ENCODE results near the gene TMC6. TPM values are rescaled to one million over a fixed set of nuclear protein-coding genes. Genes with fewer than 3 reads are reported as not detected.

TMC6 gene
- total and polyA plus RNA-seq, 2 of the 4 experiments (the other 2 are of a cell fraction): 0.19 TPM; not detected in 1

- Histone ChIP-seq H2BK120ac (ENCODE audit: low read depth, low read length) (no peak overlapping the region), H3K79me1 (ENCODE audit: low read depth in 1 of 2, low read length in 2 of 2) (peaks cover 3 to 36% of the 10 kb centered on the region in 2 experiments; a peak in 2 of 4 replicates), H3K9ac (ENCODE audit: low read depth, low read length) (no peak overlapping the region), H3K9me3 (ENCODE audit: control insufficient read depth, insufficient read depth, low read length) (no peaks in the 10 kb centered on the region), H2BK15ac (ENCODE audit: low read depth, low read length) (no peak overlapping the region), H3K36me3 (ENCODE audit: control insufficient read depth, insufficient read depth, low read length) (no peaks in the 10 kb centered on the region; the same call in 1 of the 2 replicates), H3K27ac (ENCODE audit: insufficient read depth, low read length) (no peak overlapping the region), H3K23ac (ENCODE audit: low read depth, low read length) (no peak overlapping the region), H3K4me1 (ENCODE audit: control insufficient read depth, insufficient read depth, low read length) (peaks cover 19% of the 10 kb centered on the region), H2AK9ac (replicated peaks; ENCODE audit: low read depth, low read length, poor library complexity) (peak overlapping the region; percentile 61), H2BK20ac (ENCODE audit: low read depth, low read length) (no peak overlapping the region), H4K91ac (ENCODE audit: insufficient read depth, low read depth, low read length) (no peak overlapping the region), H3K14ac (replicated peaks; ENCODE audit: low read depth, low read length) (no peak overlapping the region), H3K4me3 (ENCODE audit: insufficient read depth, low read depth, low read length) (no peak overlapping the region), H3K9me1 (ENCODE audit: insufficient read depth, low read length) (peaks cover 14% of the 10 kb centered on the region; the same call in 1 of the 2 replicates), H3K4ac (ENCODE audit: low read depth, low read length) (no peak overlapping the region), H2BK5ac (ENCODE audit: low read depth, low read length, poor library complexity, severe bottlenecking) (no peak overlapping the region), H4K8ac (ENCODE audit: low read depth in 2 of 2, low read length in 2 of 2) (no peak overlapping the region), H2AK5ac (ENCODE audit: low read depth, low read length) (no peak overlapping the region), H3K56ac (ENCODE audit: extremely low read depth, insufficient read depth, low read length) (no peak overlapping the region), H3K27me3 (ENCODE audit: control insufficient read depth, insufficient read depth, low read length) (no peaks in the 10 kb centered on the region), H2AFZ (replicated peaks; ENCODE audit: low read length, poor library complexity) (peak overlapping the region; percentile 45), H3K18ac (ENCODE audit: low read depth, low read length) (no peak overlapping the region), H4K5ac (ENCODE audit: low read depth, low read length) (no peak overlapping the region), H4K20me1 (ENCODE audit: insufficient read depth, low read length) (peaks cover 3% of the 10 kb centered on the region; the same call in 1 of the 2 replicates), H3K4me2 (ENCODE audit: low read depth, low read length) (no peak overlapping the region)
- dilution Hi-C loops (cut with HindIII; ENCODE audit: low sequenced_read_pairs, unreplicated experiment): no loop called here
- ATAC-seq (ENCODE audit: low read depth) (no peak), DNase-seq (no peak)
- intact Hi-C loops (cut with micrococcal nuclease): no loop called here
- POLR2A ChIA-PET (ENCODE audit: unreplicated experiment): no interaction called here
- TF ChIP-seq NFE2L2 (IDR thresholded peaks at IDR 0.05; ENCODE audit: low read depth, low read length): no peak
- in situ Hi-C loops (cut with MboI; ENCODE audit: low sequenced_read_pairs): loop anchor here (5.0 kb wide), 1 partner anchor 63 kb away; no protein-coding TSS in a partner anchor
- WGBS, 2 experiments (ENCODE audit: extremely low coverage in 2 of 2, insufficient read length in 1 of 2): 98% methylated on average over 15 of the region's 28 CpGs; no CpG with 5 or more reads in 1 of the 2 experiments
- CTCF ChIA-PET: no interaction called here
- BruUV-seq (replicated peaks): no TSS peak
Measured at GRCh38 chr17:78174870-78175642, 46.5 kb upstream of the TMC6 start.

Measured in IMR-90 (cell line).